Measurements from ENCODE around the gene GTF3C2. TPM values are rescaled to one million over a fixed set of nuclear protein-coding genes. Genes with fewer than 3 reads are reported as not detected.

Gene GTF3C2
- total and polyA plus RNA-seq, 9 of the 15 experiments (the other 6 are each of a cell fraction or from before 2014, with no cell fraction given) = 35.5 to 96.8 (median 53.0) TPM

DNA sequence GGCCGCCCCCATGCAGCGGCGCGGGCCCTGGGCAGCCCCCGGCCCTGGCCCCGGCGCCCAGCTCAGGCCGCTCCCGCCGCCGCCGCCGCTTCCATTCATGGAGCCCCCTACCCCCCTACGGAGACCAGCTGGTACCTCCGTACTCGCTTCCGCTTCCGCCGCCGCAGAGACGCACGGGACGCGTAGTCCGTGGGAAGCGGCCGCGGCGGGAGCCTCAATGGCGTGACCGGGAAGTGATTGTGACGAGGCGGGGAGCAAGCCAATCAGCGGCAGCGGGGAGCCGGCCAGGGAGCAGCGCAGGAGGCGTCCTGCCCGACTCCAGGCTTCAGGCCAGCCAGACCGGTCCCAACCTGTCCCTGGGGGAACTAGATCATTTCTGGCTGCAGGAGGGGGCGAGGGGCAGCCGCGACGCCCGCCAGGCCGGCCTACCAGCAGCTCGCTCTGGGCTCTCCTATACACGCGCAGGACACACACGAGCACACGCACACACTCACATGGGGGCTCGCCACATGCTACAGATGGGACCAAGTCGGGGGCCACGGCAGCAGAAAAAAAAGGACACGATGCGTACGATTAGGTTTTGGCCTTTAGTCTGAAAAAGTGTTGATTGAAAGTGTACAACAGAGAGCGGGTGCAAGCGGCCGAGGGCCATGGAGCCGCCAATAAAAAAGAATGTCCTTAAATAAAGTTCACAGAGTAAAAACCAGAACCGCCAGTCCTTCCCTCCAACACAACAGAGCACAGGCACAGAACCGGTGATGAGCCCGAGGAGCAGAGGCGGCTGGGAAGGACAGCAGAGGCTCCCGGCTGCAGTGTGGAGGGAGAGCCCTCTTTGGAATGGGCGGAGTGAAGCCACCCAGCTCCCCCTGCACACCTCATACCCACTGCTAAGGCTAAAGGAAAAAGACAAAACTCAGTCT, 24.3 kb upstream of the GTF3C2 start, which contains the start of gene ZNF513 (continued):
- no peak for TF ChIP-seq NELFE (IDR thresholded peaks at IDR 0.05; ENCODE audit: insufficient read depth, insufficient read length)
- no peak for TF ChIP-seq GTF2A2 (tag; IDR thresholded peaks at IDR 0.05)
- no peak for TF ChIP-seq LCOR (CRISPR knock-in tag; IDR thresholded peaks at IDR 0.05)
- TF ChIP-seq, protein P1, sequence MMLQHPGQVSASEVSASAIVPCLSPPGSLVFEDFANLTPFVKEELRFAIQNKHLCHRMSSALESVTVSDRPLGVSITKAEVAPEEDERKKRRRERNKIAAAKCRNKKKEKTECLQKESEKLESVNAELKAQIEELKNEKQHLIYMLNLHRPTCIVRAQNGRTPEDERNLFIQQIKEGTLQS (IDR thresholded peaks at IDR 0.05) = no peak
- TF ChIP-seq, protein P1 (CRISPR knock-in tag; conservative IDR thresholded peaks at IDR 0.05) = no peak
- TF ChIP-seq HNRNPLL (IDR thresholded peaks at IDR 0.05; ENCODE audit: low read depth, low read length, poor library complexity, severe bottlenecking) = peak; percentile 75
- TF ChIP-seq NCOA2 (IDR thresholded peaks at IDR 0.05; ENCODE audit: partially characterized antibody in 2 of 2) = no peak
- no peak for TF ChIP-seq ZNF583 (CRISPR knock-in tag; IDR thresholded peaks at IDR 0.05)
- no peak for TF ChIP-seq SREBF2 (CRISPR knock-in tag; IDR thresholded peaks at IDR 0.05)
- TF ChIP-seq, protein P2, sequence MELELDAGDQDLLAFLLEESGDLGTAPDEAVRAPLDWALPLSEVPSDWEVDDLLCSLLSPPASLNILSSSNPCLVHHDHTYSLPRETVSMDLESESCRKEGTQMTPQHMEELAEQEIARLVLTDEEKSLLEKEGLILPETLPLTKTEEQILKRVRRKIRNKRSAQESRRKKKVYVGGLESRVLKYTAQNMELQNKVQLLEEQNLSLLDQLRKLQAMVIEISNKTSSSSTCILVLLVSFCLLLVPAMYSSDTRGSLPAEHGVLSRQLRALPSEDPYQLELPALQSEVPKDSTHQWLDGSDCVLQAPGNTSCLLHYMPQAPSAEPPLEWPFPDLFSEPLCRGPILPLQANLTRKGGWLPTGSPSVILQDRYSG (tag; conservative IDR thresholded peaks at IDR 0.05; ENCODE audit: low read depth) = 0 out of 2 replicates have a peak, but pooled peaks have one; percentile 72
- TF ChIP-seq ZNF76 (CRISPR knock-in tag; IDR thresholded peaks at IDR 0.05; ENCODE audit: borderline replicate concordance) = 0 out of 2 replicates have a peak, but pooled peaks have one; percentile 55
- TF ChIP-seq, protein P3, sequence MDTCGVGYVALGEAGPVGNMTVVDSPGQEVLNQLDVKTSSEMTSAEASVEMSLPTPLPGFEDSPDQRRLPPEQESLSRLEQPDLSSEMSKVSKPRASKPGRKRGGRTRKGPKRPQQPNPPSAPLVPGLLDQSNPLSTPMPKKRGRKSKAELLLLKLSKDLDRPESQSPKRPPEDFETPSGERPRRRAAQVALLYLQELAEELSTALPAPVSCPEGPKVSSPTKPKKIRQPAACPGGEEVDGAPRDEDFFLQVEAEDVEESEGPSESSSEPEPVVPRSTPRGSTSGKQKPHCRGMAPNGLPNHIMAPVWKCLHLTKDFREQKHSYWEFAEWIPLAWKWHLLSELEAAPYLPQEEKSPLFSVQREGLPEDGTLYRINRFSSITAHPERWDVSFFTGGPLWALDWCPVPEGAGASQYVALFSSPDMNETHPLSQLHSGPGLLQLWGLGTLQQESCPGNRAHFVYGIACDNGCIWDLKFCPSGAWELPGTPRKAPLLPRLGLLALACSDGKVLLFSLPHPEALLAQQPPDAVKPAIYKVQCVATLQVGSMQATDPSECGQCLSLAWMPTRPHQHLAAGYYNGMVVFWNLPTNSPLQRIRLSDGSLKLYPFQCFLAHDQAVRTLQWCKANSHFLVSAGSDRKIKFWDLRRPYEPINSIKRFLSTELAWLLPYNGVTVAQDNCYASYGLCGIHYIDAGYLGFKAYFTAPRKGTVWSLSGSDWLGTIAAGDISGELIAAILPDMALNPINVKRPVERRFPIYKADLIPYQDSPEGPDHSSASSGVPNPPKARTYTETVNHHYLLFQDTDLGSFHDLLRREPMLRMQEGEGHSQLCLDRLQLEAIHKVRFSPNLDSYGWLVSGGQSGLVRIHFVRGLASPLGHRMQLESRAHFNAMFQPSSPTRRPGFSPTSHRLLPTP (IDR thresholded peaks at IDR 0.05; ENCODE audit: borderline replicate concordance, extremely low read depth, insufficient read length) = no peak
- TF ChIP-seq ZNF717 (CRISPR knock-in tag; IDR thresholded peaks at IDR 0.05) = no peak
- TF ChIP-seq, protein P4, sequence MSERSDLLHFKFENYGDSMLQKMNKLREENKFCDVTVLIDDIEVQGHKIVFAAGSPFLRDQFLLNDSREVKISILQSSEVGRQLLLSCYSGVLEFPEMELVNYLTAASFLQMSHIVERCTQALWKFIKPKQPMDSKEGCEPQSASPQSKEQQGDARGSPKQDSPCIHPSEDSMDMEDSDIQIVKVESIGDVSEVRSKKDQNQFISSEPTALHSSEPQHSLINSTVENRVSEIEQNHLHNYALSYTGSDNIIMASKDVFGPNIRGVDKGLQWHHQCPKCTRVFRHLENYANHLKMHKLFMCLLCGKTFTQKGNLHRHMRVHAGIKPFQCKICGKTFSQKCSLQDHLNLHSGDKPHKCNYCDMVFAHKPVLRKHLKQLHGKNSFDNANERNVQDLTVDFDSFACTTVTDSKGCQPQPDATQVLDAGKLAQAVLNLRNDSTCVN (CRISPR knock-in tag; IDR thresholded peaks at IDR 0.05) = 0 out of 2 replicates have a peak, but pooled peaks have one; percentile 5
- TF ChIP-seq ARID1B (IDR thresholded peaks at IDR 0.05) = no peak
- TF ChIP-seq ZNF175 (CRISPR knock-in tag; IDR thresholded peaks at IDR 0.05; ENCODE audit: low read depth) = peak; percentile 58; the same call in 1 of the 2 replicates
- TF ChIP-seq NCOA1 (IDR thresholded peaks at IDR 0.05; ENCODE audit: low read depth) = 0 out of 2 replicates have a peak, but pooled peaks have one; percentile 18
- TF ChIP-seq FOXJ3 (CRISPR knock-in tag; IDR thresholded peaks at IDR 0.05) = no peak
- peak; percentile 84 for TF ChIP-seq TCF7L2 (IDR thresholded peaks at IDR 0.05; ENCODE audit: low read depth, low read length)
- peak; percentile 90 for TF ChIP-seq POLR2A (conservative IDR thresholded peaks at IDR 0.05)
